22Rv1 (cell line): ENCODE measurements around the gene KRT2.

Experiments
- H3K27ac ChIP-seq: fragments of 450-650 bp; 2 replicates; pipeline ENCODE4 v1.5.1; 2017
- CTCF ChIP-seq: fragments of 450-650 bp; IDR thresholded peaks from 2 replicates; pipeline ENCODE4 v1.5.1; 2017; ENCODE audit warnings: mild to moderate bottlenecking
- ZFX ChIP-seq: fragments of 450-650 bp; IDR thresholded peaks from 2 replicates; pipeline ENCODE4 v1.6.1; 2017; ENCODE audit warnings: antibody characterized with exemption, borderline replicate concordance

Gene KRT2

GRCh38 chr12:52627395-52628110, 24.5 kb downstream of the KRT2 start:
- no peak overlapping the region for H3K27ac ChIP-seq
- no peak for TF ChIP-seq CTCF
- no peak for TF ChIP-seq ZFX

GRCh38 chr12:52622349-52622748, 29.7 kb downstream of the KRT2 start:
- no peak overlapping the region for H3K27ac ChIP-seq
- no peak for TF ChIP-seq ZFX
- no peak for TF ChIP-seq CTCF

- H3K27ac ChIP-seq = no peak overlapping the region
- no peak for TF ChIP-seq CTCF
- TF ChIP-seq ZFX = no peak
Observed at GRCh38 chr12:52618866-52619265, 33.1 kb downstream of the KRT2 start.

- TF ChIP-seq CTCF (no peak), ZFX (no peak)
- H3K27ac ChIP-seq = no peak within 1 kb of the TSS
Observed at GRCh38 chr12:52618216-52618615, 33.8 kb downstream of the KRT2 start, which contains the start of gene KRT73. Gene KRT73, minus strand, starts transcription at chr12:52618559. Its CDS starts 35 bp downstream, at chr12:52618524.

- no peak overlapping the region for H3K27ac ChIP-seq
- TF ChIP-seq CTCF (no peak), ZFX (no peak)
Observed at GRCh38 chr12:52617403-52617785, 34.6 kb downstream of the KRT2 start.

- TF ChIP-seq ZFX (no peak), CTCF (no peak)
- no peak overlapping the region for H3K27ac ChIP-seq
Observed at GRCh38 chr12:52616680-52617402, 35.2 kb downstream of the KRT2 start.

GRCh38 chr12:52615912-52616311, 36.1 kb downstream of the KRT2 start:
- H3K27ac ChIP-seq = no peak overlapping the region
- TF ChIP-seq ZFX = no peak
- no peak for TF ChIP-seq CTCF
